NCI-H2081 treated with DMSO at 0.1 percent for 48 hours (cell line): ENCODE data around the gene SBK1.

Experiments used
- DNase-seq: peaks from one replicate; lab custom pipeline; 2025; lab: John Stamatoyannopoulos, UW

The SBK1 gene

DNA sequence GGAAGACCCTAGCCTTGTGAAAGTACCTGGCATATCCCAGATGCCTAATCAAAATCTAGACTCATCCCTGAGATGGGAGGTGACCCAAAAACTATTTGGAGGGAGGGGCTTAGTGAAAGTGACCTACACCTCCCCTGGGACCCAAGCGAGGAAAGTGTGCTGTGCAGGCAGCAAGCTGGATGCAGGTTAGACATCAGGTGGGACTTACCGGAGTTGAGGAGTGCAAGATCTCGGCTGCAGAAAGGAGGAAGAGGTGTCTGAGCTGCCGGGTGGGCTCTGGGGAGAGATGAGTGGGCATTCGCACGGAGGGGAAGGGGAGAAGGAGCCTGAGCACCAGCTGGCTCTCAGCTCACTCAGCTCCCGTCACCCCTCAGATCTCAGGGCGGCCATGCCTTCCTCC lies 10.3 kb upstream of the SBK1 start:
- no peak for DNase-seq

GRCh38 chr16:28283173-28283572 lies 9.2 kb upstream of the SBK1 start:
- no peak for DNase-seq

DNA sequence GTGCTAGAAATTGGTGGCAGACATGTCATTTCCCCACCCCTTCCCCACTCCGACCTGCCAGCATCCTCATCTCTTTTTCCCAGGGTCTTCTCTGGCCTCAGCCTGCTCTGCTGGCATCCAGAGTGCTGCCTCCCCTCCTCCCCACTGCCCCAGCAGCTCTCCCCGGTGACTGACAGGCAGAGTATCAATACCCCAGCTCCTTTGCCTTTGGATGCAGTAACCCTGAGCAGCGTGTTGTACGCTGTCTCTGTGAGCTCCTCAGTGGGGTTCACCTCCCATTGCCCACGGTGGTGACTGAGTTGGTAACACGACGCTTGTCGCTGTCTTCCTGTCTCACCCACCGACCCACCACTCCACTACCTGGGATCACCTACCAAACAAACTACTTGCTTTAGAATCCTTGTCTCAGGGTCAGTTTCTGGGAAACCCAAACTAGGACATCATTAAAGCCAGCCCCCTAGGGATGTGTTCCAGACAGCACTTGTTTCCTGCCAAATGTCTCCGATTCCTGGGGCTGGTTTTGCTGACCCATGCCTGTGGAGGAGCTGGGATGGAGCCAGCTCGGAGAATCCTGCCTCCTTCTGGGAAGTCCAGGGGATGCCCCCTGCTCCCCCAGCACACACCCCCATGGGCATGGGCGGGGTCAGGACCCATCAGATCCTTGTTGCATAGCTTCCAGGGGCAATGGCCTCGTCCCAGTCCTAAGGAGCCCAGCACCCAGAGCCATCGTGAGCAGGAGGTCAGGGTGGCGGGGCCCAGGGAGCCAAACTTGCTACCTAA lies 8.3 kb upstream of the SBK1 start:
- no peak for DNase-seq

- DNase-seq: no peak
Measured at GRCh38 chr16:28285649-28286048, 6.7 kb upstream of the SBK1 start.

DNA sequence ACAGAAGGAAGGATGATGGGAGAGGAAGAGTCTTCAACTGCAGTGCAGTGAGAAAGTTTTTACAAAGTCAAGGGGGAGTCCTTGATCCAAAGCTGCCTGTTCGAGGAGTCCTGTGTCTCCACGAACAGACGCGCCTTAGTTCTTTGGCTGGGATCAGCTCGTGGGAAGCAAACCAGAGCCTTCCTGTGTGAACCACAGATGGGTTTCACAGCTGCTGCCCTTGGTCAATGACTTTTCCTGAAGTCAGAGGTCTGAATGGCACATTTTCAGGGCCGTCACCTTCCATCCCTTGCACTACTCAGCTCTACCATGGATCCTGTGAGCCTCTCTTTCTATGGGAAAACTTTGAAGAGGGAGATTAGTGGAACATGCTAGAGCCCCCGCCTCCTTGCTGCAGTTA lies 4.2 kb upstream of the SBK1 start:
- DNase-seq: no peak

GRCh38 chr16:28289048-28289447 lies 3.3 kb upstream of the SBK1 start:
- no peak for DNase-seq

- no peak for DNase-seq
Measured at GRCh38 chr16:28289939-28290858, 2.1 kb upstream of the SBK1 start.

GRCh38 chr16:28290859-28291254 lies 1.5 kb upstream of the SBK1 start:
- no peak for DNase-seq

- DNase-seq: no peak
Measured at GRCh38 chr16:28292731-28293600, 641 bp downstream of the SBK1 start.

GRCh38 chr16:28293601-28293960 lies 1.3 kb downstream of the SBK1 start:
- DNase-seq: no peak

- no peak for DNase-seq
Measured at GRCh38 chr16:28294201-28294600, 1.9 kb downstream of the SBK1 start.

- DNase-seq: no peak
Measured at GRCh38 chr16:28295276-28295675, 3.0 kb downstream of the SBK1 start.

- DNase-seq: no peak
Measured at GRCh38 chr16:28297308-28297707, 5.0 kb downstream of the SBK1 start.

DNA sequence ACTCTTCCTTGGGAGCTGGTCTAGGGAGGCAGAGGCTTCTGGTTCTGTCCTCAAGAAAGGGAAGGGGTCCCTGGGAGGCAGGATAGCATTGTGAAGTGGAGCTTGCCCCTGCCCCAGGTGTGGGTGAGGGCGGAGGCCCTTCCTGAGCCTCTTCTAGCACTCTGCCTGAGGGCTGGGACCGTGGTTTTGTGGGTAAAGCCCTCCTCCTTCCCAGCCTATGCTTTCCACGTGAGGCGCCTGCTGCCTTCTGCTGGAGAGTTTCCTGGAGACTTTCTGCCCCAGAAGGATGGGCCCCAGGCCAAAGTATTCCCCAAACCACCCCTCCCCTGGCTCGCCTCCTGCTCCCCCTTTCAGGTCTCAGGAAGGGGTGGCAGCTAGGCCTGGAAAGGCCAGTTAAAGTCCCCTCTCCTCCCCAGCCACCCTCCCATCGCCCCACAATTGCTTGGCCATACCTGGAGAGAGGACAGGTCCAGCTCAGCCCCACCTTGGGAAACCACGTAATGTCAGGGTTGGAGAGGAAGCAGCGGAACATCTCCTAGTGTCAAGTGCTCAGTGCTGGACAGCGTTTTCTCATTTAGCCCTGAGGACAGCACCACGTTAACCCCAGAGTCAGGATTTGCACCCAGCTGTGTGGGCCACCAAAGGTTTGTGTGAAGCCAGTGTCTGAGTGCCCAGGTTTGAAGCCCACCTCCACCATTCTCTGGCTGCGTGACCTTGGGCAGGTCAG lies 5.6 kb downstream of the SBK1 start:
- DNase-seq: no peak

GRCh38 chr16:28298511-28298878 lies 6.2 kb downstream of the SBK1 start:
- DNase-seq: no peak

- DNase-seq: no peak
Measured at GRCh38 chr16:28300327-28300726, 8.0 kb downstream of the SBK1 start.

DNA sequence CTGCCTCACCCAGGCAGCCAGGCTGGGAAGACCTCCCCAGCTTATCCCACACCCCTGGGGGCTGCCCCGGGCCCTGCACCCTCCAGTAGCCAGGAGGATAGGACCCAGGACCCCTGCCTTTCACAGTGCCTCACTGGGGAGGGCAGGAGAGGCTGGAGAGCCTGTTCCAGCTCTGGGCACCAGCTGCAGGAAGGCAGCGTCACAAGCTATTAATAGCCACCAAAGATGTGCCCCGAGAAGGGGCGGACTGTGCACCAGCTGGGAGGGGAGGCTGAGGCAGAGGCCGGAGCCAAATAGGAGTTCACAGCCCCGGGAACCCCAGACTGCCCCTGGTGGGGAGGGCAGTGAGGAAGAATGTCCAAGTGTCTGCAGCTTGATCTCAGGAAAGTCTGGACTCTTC lies 8.8 kb downstream of the SBK1 start:
- no peak for DNase-seq

DNA sequence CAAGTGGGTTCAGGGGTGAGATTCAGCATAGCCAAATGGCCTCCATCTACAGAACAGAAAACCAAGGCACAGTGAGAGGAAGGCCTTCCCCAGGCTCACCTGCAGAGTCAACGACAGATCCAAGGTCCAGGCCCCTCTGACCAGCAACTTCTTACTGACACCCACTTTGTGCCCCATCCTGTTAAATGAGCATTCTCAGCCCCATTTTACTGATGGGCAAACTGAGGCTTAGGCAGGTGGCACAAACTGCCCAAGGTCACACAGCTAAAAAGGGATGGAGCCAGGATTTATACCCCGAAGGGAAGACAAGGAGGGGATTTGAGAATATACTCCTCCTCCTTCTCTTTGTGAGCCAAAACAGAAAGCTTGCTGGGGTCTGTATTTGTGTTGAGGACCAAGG lies 9.3 kb downstream of the SBK1 start:
- no peak for DNase-seq

- no peak for DNase-seq
Measured at GRCh38 chr16:28303132-28303531, 10.8 kb downstream of the SBK1 start.

DNA sequence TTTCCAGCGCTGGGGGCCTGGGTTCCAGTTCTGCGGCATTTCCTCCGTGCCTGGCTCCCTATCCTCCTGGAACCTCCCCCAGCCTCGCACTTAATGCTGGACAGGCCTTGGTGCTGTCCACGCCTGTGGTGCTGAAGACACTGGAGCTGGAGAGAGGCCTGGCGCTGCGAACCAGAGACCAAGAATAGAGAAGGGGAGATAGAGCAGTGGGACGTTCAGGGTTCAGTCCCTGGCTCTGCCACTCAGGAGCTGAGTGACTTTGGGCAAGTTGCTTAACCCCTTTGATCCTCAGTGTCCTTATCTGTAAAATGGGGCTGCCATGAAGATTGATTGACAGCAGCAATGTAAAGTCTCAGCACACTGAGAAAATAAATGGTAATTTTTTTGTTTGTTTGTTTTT lies 11.9 kb downstream of the SBK1 start:
- no peak for DNase-seq

GRCh38 chr16:28307936-28308335 lies 15.6 kb downstream of the SBK1 start:
- no peak for DNase-seq
